ENCODE results near the gene CTNNA2. TPM values are rescaled to one million over a fixed set of nuclear protein-coding genes. Genes with fewer than 3 reads are reported as not detected.

Gene CTNNA2
- total and polyA plus RNA-seq, 4 donors, result 0.01 to 0.37 TPM; not detected in 2

DNA sequence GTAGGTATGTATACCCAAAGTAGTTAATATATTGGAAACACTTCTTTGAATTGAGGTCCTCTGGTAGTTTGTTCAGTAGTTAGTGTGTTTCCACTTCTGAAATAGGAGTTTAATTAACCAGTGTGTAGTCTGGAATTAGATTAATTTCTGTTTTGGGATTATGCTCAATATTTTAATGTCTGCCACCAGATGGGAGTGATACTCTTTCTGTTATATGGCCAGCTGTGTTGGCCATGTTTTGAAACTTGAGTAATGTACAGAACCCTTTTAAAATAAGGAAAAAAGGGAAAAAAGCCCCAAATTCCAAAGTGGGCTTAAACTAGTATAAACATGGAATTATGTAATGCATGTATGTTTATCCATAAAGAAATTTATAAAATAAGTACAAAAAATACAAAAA lies 147.7 kb downstream of the CTNNA2 start:
- Histone ChIP-seq H3K4me1 (ENCODE audit: control insufficient read depth in 5 of 5, insufficient read depth in 5 of 5, low read length in 5 of 5) (no peaks in the 10 kb centered on the region), H3K36me3 (ENCODE audit: control insufficient read depth in 4 of 4, insufficient read depth in 4 of 4, low read length in 4 of 4) (no peaks in the 10 kb centered on the region), H3K4me3 (no peak overlapping the region), H3K9me3 (ENCODE audit: control insufficient read depth in 4 of 4, insufficient read depth in 3 of 4, low read length in 3 of 4) (no peaks in the 10 kb centered on the region), H3K9ac (ENCODE audit: insufficient read depth in 1 of 2, low read length in 2 of 2) (no peak overlapping the region), H3K27me3 (ENCODE audit: control insufficient read depth in 3 of 3, insufficient read depth in 3 of 3, low read length in 2 of 3) (no peaks in the 10 kb centered on the region), H3K27ac (ENCODE audit: low read depth in 1 of 2, low read length in 1 of 2) (no peak overlapping the region)
- TF ChIP-seq, protein P1, sequence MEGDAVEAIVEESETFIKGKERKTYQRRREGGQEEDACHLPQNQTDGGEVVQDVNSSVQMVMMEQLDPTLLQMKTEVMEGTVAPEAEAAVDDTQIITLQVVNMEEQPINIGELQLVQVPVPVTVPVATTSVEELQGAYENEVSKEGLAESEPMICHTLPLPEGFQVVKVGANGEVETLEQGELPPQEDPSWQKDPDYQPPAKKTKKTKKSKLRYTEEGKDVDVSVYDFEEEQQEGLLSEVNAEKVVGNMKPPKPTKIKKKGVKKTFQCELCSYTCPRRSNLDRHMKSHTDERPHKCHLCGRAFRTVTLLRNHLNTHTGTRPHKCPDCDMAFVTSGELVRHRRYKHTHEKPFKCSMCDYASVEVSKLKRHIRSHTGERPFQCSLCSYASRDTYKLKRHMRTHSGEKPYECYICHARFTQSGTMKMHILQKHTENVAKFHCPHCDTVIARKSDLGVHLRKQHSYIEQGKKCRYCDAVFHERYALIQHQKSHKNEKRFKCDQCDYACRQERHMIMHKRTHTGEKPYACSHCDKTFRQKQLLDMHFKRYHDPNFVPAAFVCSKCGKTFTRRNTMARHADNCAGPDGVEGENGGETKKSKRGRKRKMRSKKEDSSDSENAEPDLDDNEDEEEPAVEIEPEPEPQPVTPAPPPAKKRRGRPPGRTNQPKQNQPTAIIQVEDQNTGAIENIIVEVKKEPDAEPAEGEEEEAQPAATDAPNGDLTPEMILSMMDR (IDR thresholded peaks at IDR 0.05; ENCODE audit: control extremely low read depth, extremely low read depth), result no peak
- DNase-seq, result peak in 1 of 3 donors; percentile 4
- ATAC-seq (ENCODE audit: insufficient read depth, low FRiP score), result no peak

DNA sequence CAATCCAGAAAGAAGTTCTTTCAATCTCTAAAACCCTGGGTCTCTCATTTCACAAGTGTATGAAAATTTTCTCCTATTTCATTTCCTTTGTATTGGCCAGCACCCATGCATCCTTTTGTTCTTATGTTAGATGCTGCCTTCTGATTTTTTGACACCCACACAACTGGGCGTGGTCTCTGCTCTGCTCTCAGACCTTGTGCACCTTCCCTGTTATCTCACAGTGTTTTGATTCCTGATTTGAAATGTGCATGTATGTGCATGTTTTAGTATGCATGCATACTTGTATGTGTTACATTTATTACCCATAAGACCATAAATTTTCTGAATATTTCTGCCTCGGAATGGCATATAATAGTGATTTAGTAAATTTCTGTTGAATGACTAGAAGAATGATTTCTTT lies 152.2 kb downstream of the CTNNA2 start:
- Histone ChIP-seq H3K4me3 (no peak overlapping the region), H3K36me3 (ENCODE audit: control insufficient read depth in 4 of 4, insufficient read depth in 4 of 4, low read length in 4 of 4) (no peaks in the 10 kb centered on the region), H3K9ac (ENCODE audit: insufficient read depth in 1 of 2, low read length in 2 of 2) (no peak overlapping the region), H3K9me3 (ENCODE audit: control insufficient read depth in 4 of 4, insufficient read depth in 3 of 4, low read length in 3 of 4) (peaks cover 0 to 3% (median 0%) of the 10 kb centered on the region in 4 donors), H3K27me3 (ENCODE audit: control insufficient read depth in 3 of 3, insufficient read depth in 3 of 3, low read length in 2 of 3) (no peaks in the 10 kb centered on the region), H3K4me1 (ENCODE audit: control insufficient read depth in 5 of 5, insufficient read depth in 5 of 5, low read length in 5 of 5) (no peaks in the 10 kb centered on the region), H3K27ac (ENCODE audit: low read depth in 1 of 2, low read length in 1 of 2) (no peak overlapping the region)
- no peak for ATAC-seq (ENCODE audit: insufficient read depth, low FRiP score)
- TF ChIP-seq, protein P1 (IDR thresholded peaks at IDR 0.05; ENCODE audit: control extremely low read depth, extremely low read depth), result no peak
- no peak for DNase-seq
- WGBS, 2 donors, result 78 to 88% methylated on average over 2 of the region's 2 CpGs

DNA sequence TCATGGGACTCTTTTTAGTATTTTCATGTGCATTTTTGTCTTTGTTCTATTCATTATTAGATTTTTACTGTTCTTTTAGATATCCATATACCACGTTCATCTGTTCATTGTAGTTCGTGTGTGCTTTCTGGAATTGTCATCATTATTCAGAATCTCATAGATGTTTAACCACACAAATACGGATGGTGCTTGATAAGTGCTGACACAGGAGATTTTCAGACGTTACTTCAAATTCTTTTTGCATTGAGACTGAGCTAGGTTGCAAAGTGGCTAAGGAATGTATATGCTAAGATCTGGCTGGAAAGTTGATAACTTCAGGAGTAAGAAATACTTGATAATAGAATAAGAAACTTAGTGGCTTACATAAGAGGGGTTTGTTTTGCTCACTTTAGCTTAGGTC lies 153.6 kb downstream of the CTNNA2 start:
- Histone ChIP-seq H3K9ac (ENCODE audit: insufficient read depth in 1 of 2, low read length in 2 of 2) (no peak overlapping the region), H3K36me3 (ENCODE audit: control insufficient read depth in 4 of 4, insufficient read depth in 4 of 4, low read length in 4 of 4) (no peaks in the 10 kb centered on the region), H3K4me1 (ENCODE audit: control insufficient read depth in 5 of 5, insufficient read depth in 5 of 5, low read length in 5 of 5) (no peaks in the 10 kb centered on the region), H3K9me3 (ENCODE audit: control insufficient read depth in 4 of 4, insufficient read depth in 3 of 4, low read length in 3 of 4) (peaks cover 0 to 3% (median 0%) of the 10 kb centered on the region in 4 donors), H3K4me3 (no peak overlapping the region), H3K27ac (ENCODE audit: low read depth in 1 of 2, low read length in 1 of 2) (no peak overlapping the region), H3K27me3 (ENCODE audit: control insufficient read depth in 3 of 3, insufficient read depth in 3 of 3, low read length in 2 of 3) (no peaks in the 10 kb centered on the region)
- TF ChIP-seq, protein P1 (IDR thresholded peaks at IDR 0.05; ENCODE audit: control extremely low read depth, extremely low read depth), result no peak
- no peak for DNase-seq
- no peak for ATAC-seq (ENCODE audit: insufficient read depth, low FRiP score)
- WGBS, 2 donors, result 68 to 83% methylated on average over 4 of the region's 4 CpGs

DNA sequence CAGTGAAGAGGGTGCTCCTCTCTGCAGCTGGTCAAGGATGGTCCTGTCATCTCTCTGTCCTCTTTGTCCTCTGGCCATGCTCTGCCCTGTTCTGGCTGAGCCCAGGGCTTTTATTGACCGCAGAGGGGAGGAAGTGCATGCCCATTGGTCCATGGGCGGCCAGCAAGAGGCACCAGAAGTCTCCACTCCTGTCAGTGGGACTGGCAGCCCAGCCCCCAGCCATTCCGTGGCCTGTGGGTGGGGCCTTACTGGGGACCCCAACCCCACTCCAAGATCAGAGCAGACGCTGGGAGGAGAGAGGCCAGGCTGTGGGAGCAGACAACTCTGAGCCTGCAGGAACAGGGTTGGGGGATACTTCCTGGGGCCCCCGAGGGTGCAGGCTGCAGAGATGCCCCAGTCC lies 156.9 kb downstream of the CTNNA2 start:
- H3K27ac ChIP-seq (ENCODE audit: low read depth in 1 of 2, low read length in 1 of 2), result no peak overlapping the region
- H3K4me1 ChIP-seq (ENCODE audit: control insufficient read depth in 5 of 5, insufficient read depth in 5 of 5, low read length in 5 of 5), result no peaks in the 10 kb centered on the region
- H3K27me3 ChIP-seq (ENCODE audit: control insufficient read depth in 3 of 3, insufficient read depth in 3 of 3, low read length in 2 of 3), result no peaks in the 10 kb centered on the region
- no peak overlapping the region for H3K4me3 ChIP-seq
- DNase-seq, result no peak
- WGBS, 2 donors, result 84 to 86% methylated on average over 5 of the region's 5 CpGs
- ATAC-seq (ENCODE audit: insufficient read depth, low FRiP score), result no peak
- no peak overlapping the region for H3K9ac ChIP-seq (ENCODE audit: insufficient read depth in 1 of 2, low read length in 2 of 2)
- H3K36me3 ChIP-seq (ENCODE audit: control insufficient read depth in 4 of 4, insufficient read depth in 4 of 4, low read length in 4 of 4), result no peaks in the 10 kb centered on the region
- TF ChIP-seq, protein P1 (IDR thresholded peaks at IDR 0.05; ENCODE audit: control extremely low read depth, extremely low read depth), result no peak
- peaks cover 0 to 3% (median 0%) of the 10 kb centered on the region in 4 donors for H3K9me3 ChIP-seq (ENCODE audit: control insufficient read depth in 4 of 4, insufficient read depth in 3 of 4, low read length in 3 of 4)
